HepG2 (cell line): ENCODE results near the gene C11orf86. TPM values are rescaled to one million over a fixed set of nuclear protein-coding genes. Genes with fewer than 3 reads are reported as not detected.

Source experiments
- CC2D1A ChIP-seq: sonication (generic); formaldehyde crosslinking; IDR thresholded peaks from 2 replicates; pipeline ENCODE4 v1.8.1; 2023; ENCODE audit warnings: mild to moderate bottlenecking, missing genetic modification reagents
- DPF2 ChIP-seq: sonication (generic); formaldehyde crosslinking; IDR thresholded peaks from 2 replicates; pipeline ENCODE4 v1.4.0; 2020; ENCODE audit warnings: mild to moderate bottlenecking, low read depth, missing genetic modification reagents, borderline replicate concordance
- GZF1 ChIP-seq: sonication (generic); formaldehyde crosslinking; IDR thresholded peaks from 2 replicates; pipeline ENCODE4 v1.5.1; 2020; ENCODE audit warnings: mild to moderate bottlenecking, missing genetic modification reagents
- HCFC1 ChIP-seq: fragments of 150-350 bp; IDR thresholded peaks from 2 replicates; pipeline ENCODE4 v1.6.1; 2014; ENCODE audit warnings: low read depth, low read length
- HHEX ChIP-seq: IDR thresholded peaks from 2 replicates; pipeline ENCODE4 v1.6.1; 2016; ENCODE audit warnings: control low read depth
- KLF9 ChIP-seq: IDR thresholded peaks from 2 replicates; pipeline ENCODE4 v1.6.1; 2016; ENCODE audit warnings: low read depth
- MEF2D ChIP-seq: sonication (generic); formaldehyde crosslinking; IDR thresholded peaks from 2 replicates; pipeline ENCODE4 v1.5.1; 2020; ENCODE audit warnings: mild to moderate bottlenecking, missing genetic modification reagents
- NR1H2 ChIP-seq: sonication (generic); formaldehyde crosslinking; IDR thresholded peaks from 2 replicates; pipeline ENCODE4 v1.8.1; 2022; ENCODE audit warnings: low read depth, missing genetic modification reagents, borderline replicate concordance
- RAD21 ChIP-seq: fragments of 450-650 bp; formaldehyde crosslinking; IDR thresholded peaks from 2 replicates; pipeline ENCODE4 v1.5.0; 2020; ENCODE audit warnings: mild to moderate bottlenecking
- RARG ChIP-seq: sonication (generic); formaldehyde crosslinking; IDR thresholded peaks from 2 replicates; pipeline ENCODE4 v1.4.0; 2020; ENCODE audit warnings: low read depth, mild to moderate bottlenecking, missing genetic modification reagents
- SIN3A ChIP-seq: IDR thresholded peaks from 2 replicates; pipeline ENCODE4 v1.6.1; 2011; ENCODE audit warnings: low read depth, mild to moderate bottlenecking, control low read depth, low read length, borderline replicate concordance
- SMC3 ChIP-seq: IDR thresholded peaks from 2 replicates; pipeline ENCODE4 v1.6.1; 2011; ENCODE audit warnings: low read length, improper control_type of control experiment
- SP4 ChIP-seq: sonication (generic); formaldehyde crosslinking; IDR thresholded peaks from 2 replicates; pipeline ENCODE4 v1.8.1; 2023; ENCODE audit warnings: mild to moderate bottlenecking, missing genetic modification reagents
- STAG1 ChIP-seq: sonication (generic); formaldehyde crosslinking; IDR thresholded peaks from 2 replicates; pipeline ENCODE4 v1.4.0; 2020; ENCODE audit warnings: missing genetic modification reagents
- SYNCRIP ChIP-seq: fragments of 200-400 bp; formaldehyde crosslinking; IDR thresholded peaks from 2 replicates; pipeline ENCODE4 v1.6.1; 2018; ENCODE audit warnings: mild to moderate bottlenecking, low read depth, low read length; ENCODE audit not compliant: insufficient read depth
- THYN1 ChIP-seq: sonication (generic); formaldehyde crosslinking; IDR thresholded peaks from 2 replicates; pipeline ENCODE4 v1.8.1; 2023; ENCODE audit warnings: low read depth, mild to moderate bottlenecking, moderate library complexity, missing genetic modification reagents, borderline replicate concordance
- ZBTB3 ChIP-seq: sonication (generic); formaldehyde crosslinking; IDR thresholded peaks from 2 replicates; pipeline ENCODE4 v1.4.0; 2020; ENCODE audit warnings: low read depth, mild to moderate bottlenecking, moderate library complexity, missing genetic modification reagents, borderline replicate concordance
- ZNF234 ChIP-seq: sonication (generic); formaldehyde crosslinking; conservative IDR thresholded peaks from 2 replicates; pipeline ENCODE4 v1.5.1; 2020; ENCODE audit warnings: mild to moderate bottlenecking, missing genetic modification reagents
- ZNF30 ChIP-seq: sonication (generic); formaldehyde crosslinking; IDR thresholded peaks from 2 replicates; pipeline ENCODE4 v1.5.0; 2020; ENCODE audit warnings: mild to moderate bottlenecking, missing genetic modification reagents
- polyA plus RNA-seq, 8 experiments: library from polyadenylated mRNA; depleted of rRNA in 3 of 8; stranded (reverse) in 7 of 8; unstranded in 1 of 8; fragments of >200 nt; fragmentation: Illumina TruSeq in 4 of 8; extraction: Trizol in 4 of 8; gene quantifications; 2 replicates each; pipeline versions ENCODE4 v1.2.1 to v1.2.3, GENCODE V29; 2011 to 2016; ENCODE audit warnings: low read depth in 4 of 8, missing spikeins in 1 of 8, mixed read lengths in 1 of 8; ENCODE audit not compliant: insufficient read depth in 1 of 8
- total RNA-seq, 5 experiments: library from RNA; depleted of rRNA; stranded (reverse); fragments of >200 nt; fragmentation: Illumina TruSeq; extraction: Trizol; gene quantifications; 2 replicates each; pipeline ENCODE4 v1.2.3, GENCODE V29; 2016; ENCODE audit warnings: low read depth in 1 of 5
- TF ChIP-seq, protein P1 (sequence below), 2 experiments: fragments of 450-650 bp in 1 of 2; sonication (generic) in 1 of 2; formaldehyde crosslinking in 1 of 2; IDR thresholded peaks; 2 replicates each; pipeline versions ENCODE4 v1.6.1 to v1.8.0; 2016 to 2022; ENCODE audit warnings: antibody characterized with exemption in 1 of 2, mild to moderate bottlenecking in 1 of 2, missing genetic modification reagents in 1 of 2
- TF ChIP-seq, protein P2 (sequence below): sonication (generic); formaldehyde crosslinking; IDR thresholded peaks from 2 replicates; pipeline ENCODE4 v1.5.0; 2020; ENCODE audit warnings: missing genetic modification reagents
- TF ChIP-seq, protein P3 (sequence below): sonication (generic); formaldehyde crosslinking; IDR thresholded peaks from 2 replicates; pipeline ENCODE4 v1.5.0; 2020; ENCODE audit warnings: missing genetic modification reagents

Gene C11orf86
- total and polyA plus RNA-seq, 2 of the 13 experiments (the other 11 are each of a cell fraction or from before 2014, with no cell fraction given): 0.11 to 0.18 TPM

DNA sequence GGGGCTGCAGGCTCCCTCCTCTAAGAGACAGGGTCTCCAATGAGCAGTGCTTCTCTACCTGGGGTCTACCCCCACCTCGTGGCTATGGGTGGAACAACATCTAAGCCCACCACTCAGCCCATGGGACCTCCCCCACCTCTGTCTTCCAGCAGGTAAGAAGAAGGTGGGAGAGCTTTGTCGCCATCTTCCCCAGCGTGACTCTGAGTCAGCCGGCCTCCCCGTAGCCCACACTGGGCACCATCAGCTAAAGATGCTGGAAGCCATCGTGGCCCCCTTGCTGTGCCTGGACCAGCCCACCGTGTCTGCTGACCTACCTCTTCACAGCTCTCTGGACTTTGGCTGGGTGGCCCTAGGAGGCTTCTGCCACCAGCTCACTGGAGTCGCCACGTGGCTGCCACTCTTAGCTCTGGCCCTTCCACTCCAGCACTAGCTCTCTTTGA, 944 bp downstream of the C11orf86 start (continued):
- no peak for TF ChIP-seq NR1H2
- TF ChIP-seq RARG: no peak
- no peak for TF ChIP-seq HHEX (CRISPR knock-in tag)
- no peak for TF ChIP-seq ZNF30 (CRISPR knock-in tag)
- TF ChIP-seq, protein P1, sequence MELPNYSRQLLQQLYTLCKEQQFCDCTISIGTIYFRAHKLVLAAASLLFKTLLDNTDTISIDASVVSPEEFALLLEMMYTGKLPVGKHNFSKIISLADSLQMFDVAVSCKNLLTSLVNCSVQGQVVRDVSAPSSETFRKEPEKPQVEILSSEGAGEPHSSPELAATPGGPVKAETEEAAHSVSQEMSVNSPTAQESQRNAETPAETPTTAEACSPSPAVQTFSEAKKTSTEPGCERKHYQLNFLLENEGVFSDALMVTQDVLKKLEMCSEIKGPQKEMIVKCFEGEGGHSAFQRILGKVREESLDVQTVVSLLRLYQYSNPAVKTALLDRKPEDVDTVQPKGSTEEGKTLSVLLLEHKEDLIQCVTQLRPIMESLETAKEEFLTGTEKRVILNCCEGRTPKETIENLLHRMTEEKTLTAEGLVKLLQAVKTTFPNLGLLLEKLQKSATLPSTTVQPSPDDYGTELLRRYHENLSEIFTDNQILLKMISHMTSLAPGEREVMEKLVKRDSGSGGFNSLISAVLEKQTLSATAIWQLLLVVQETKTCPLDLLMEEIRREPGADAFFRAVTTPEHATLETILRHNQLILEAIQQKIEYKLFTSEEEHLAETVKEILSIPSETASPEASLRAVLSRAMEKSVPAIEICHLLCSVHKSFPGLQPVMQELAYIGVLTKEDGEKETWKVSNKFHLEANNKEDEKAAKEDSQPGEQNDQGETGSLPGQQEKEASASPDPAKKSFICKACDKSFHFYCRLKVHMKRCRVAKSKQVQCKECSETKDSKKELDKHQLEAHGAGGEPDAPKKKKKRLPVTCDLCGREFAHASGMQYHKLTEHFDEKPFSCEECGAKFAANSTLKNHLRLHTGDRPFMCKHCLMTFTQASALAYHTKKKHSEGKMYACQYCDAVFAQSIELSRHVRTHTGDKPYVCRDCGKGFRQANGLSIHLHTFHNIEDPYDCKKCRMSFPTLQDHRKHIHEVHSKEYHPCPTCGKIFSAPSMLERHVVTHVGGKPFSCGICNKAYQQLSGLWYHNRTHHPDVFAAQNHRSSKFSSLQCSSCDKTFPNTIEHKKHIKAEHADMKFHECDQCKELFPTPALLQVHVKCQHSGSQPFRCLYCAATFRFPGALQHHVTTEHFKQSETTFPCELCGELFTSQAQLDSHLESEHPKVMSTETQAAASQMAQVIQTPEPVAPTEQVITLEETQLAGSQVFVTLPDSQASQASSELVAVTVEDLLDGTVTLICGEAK (IDR thresholded peaks at IDR 0.05): no peak
- TF ChIP-seq, protein P1 (CRISPR knock-in tag; IDR thresholded peaks at IDR 0.05): 0 out of 2 replicates have a peak, but pooled peaks have one; percentile 47
- TF ChIP-seq SMC3: peak; percentile 78
- no peak for TF ChIP-seq SYNCRIP
- TF ChIP-seq DPF2 (CRISPR knock-in tag): no peak
- no peak for TF ChIP-seq GZF1 (CRISPR knock-in tag)
- TF ChIP-seq, protein P2, sequence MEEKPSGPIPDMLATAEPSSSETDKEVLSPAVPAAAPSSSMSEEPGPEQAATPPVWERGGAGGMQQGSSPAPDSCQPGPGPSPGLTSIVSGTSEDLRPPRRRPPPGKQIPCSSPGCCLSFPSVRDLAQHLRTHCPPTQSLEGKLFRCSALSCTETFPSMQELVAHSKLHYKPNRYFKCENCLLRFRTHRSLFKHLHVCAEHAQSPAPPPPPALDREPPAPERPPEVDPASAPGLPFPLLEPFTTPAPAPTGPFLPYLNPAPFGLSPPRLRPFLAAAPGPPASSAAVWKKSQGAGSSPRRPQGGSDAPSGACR: no peak
- no peak for TF ChIP-seq SP4
- peak; percentile 91 for TF ChIP-seq RAD21
- no peak for TF ChIP-seq THYN1
- no peak for TF ChIP-seq HCFC1
- no peak for TF ChIP-seq SIN3A
- peak; percentile 85 for TF ChIP-seq STAG1 (CRISPR knock-in tag)
- no peak for TF ChIP-seq MEF2D (CRISPR knock-in tag)
- TF ChIP-seq KLF9 (CRISPR knock-in tag): no peak
- no peak for TF ChIP-seq ZBTB3 (CRISPR knock-in tag)
- TF ChIP-seq, protein P3, sequence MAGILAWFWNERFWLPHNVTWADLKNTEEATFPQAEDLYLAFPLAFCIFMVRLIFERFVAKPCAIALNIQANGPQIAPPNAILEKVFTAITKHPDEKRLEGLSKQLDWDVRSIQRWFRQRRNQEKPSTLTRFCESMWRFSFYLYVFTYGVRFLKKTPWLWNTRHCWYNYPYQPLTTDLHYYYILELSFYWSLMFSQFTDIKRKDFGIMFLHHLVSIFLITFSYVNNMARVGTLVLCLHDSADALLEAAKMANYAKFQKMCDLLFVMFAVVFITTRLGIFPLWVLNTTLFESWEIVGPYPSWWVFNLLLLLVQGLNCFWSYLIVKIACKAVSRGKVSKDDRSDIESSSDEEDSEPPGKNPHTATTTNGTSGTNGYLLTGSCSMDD (CRISPR knock-in tag): no peak
- TF ChIP-seq ZNF234 (CRISPR knock-in tag): no peak
- TF ChIP-seq CC2D1A (CRISPR knock-in tag): no peak
